ENCODE results near the gene NUF2. TPM values are rescaled to one million over a fixed set of nuclear protein-coding genes. Genes with fewer than 3 reads are reported as not detected.

Gene NUF2
- total RNA-seq, 1 donor from 2014 or later: 6.0 TPM

GRCh38 chr1:163382395-163382794, 60.6 kb downstream of the NUF2 start:
- Mint-ChIP-seq H3K9me3 (ENCODE audit: unreplicated experiment) (no peaks in the 10 kb centered on the region), H3K4me3 (ENCODE audit: unreplicated experiment) (no peak overlapping the region), H3K27ac (ENCODE audit: unreplicated experiment) (no peak overlapping the region), H3K4me1 (ENCODE audit: unreplicated experiment) (no peaks in the 10 kb centered on the region), H3K36me3 (ENCODE audit: low read depth, unreplicated experiment) (no peaks in the 10 kb centered on the region), H3K27me3 (ENCODE audit: unreplicated experiment) (no peaks in the 10 kb centered on the region)
- TF ChIP-seq CTCF (IDR thresholded peaks at IDR 0.05; ENCODE audit: unreplicated experiment): no peak
- no peak for DNase-seq (ENCODE audit: low spot score)

GRCh38 chr1:163387146-163387545, 65.4 kb downstream of the NUF2 start:
- Mint-ChIP-seq H3K27ac (ENCODE audit: unreplicated experiment) (no peak overlapping the region), H3K36me3 (ENCODE audit: low read depth, unreplicated experiment) (no peaks in the 10 kb centered on the region), H3K27me3 (ENCODE audit: unreplicated experiment) (no peaks in the 10 kb centered on the region), H3K4me3 (ENCODE audit: unreplicated experiment) (no peak overlapping the region), H3K4me1 (ENCODE audit: unreplicated experiment) (no peaks in the 10 kb centered on the region), H3K9me3 (ENCODE audit: unreplicated experiment) (no peaks in the 10 kb centered on the region)
- TF ChIP-seq CTCF (IDR thresholded peaks at IDR 0.05; ENCODE audit: unreplicated experiment): no peak
- no peak for DNase-seq (ENCODE audit: low spot score)

- no peak for DNase-seq (ENCODE audit: low spot score)
- no peaks in the 10 kb centered on the region for H3K9me3 Mint-ChIP-seq (ENCODE audit: unreplicated experiment)
- TF ChIP-seq CTCF (IDR thresholded peaks at IDR 0.05; ENCODE audit: unreplicated experiment): no peak
- no peak overlapping the region for H3K4me3 Mint-ChIP-seq (ENCODE audit: unreplicated experiment)
- H3K4me1 Mint-ChIP-seq (ENCODE audit: unreplicated experiment): no peaks in the 10 kb centered on the region
- no peaks in the 10 kb centered on the region for H3K27me3 Mint-ChIP-seq (ENCODE audit: unreplicated experiment)
- H3K36me3 Mint-ChIP-seq (ENCODE audit: low read depth, unreplicated experiment): no peaks in the 10 kb centered on the region
- no peak overlapping the region for H3K27ac Mint-ChIP-seq (ENCODE audit: unreplicated experiment)
Observed at GRCh38 chr1:163388970-163389369, 67.2 kb downstream of the NUF2 start.

GRCh38 chr1:163395790-163396189, 74.0 kb downstream of the NUF2 start:
- Mint-ChIP-seq H3K4me1 (ENCODE audit: unreplicated experiment) (no peaks in the 10 kb centered on the region), H3K9me3 (ENCODE audit: unreplicated experiment) (no peaks in the 10 kb centered on the region), H3K27me3 (ENCODE audit: unreplicated experiment) (no peaks in the 10 kb centered on the region), H3K27ac (ENCODE audit: unreplicated experiment) (no peak overlapping the region), H3K36me3 (ENCODE audit: low read depth, unreplicated experiment) (no peaks in the 10 kb centered on the region), H3K4me3 (ENCODE audit: unreplicated experiment) (no peak overlapping the region)
- no peak for TF ChIP-seq CTCF (IDR thresholded peaks at IDR 0.05; ENCODE audit: unreplicated experiment)
- no peak for DNase-seq (ENCODE audit: low spot score)

GRCh38 chr1:163397451-163398200, 75.9 kb downstream of the NUF2 start:
- Mint-ChIP-seq H3K4me3 (ENCODE audit: unreplicated experiment) (no peak overlapping the region), H3K4me1 (ENCODE audit: unreplicated experiment) (no peaks in the 10 kb centered on the region), H3K27me3 (ENCODE audit: unreplicated experiment) (no peaks in the 10 kb centered on the region), H3K9me3 (ENCODE audit: unreplicated experiment) (no peaks in the 10 kb centered on the region), H3K27ac (ENCODE audit: unreplicated experiment) (no peak overlapping the region), H3K36me3 (ENCODE audit: low read depth, unreplicated experiment) (no peaks in the 10 kb centered on the region)
- no peak for TF ChIP-seq CTCF (IDR thresholded peaks at IDR 0.05; ENCODE audit: unreplicated experiment)
- DNase-seq (ENCODE audit: low spot score): no peak

Measured in endothelial cell (in vitro differentiated cells).